OCI-LY7 (cell line): Measurements from ENCODE around the gene FLNC.

Experiments used
- CTCF ChIP-seq: fragments of 200-600 bp; sonication (generic); conservative IDR thresholded peaks from 2 replicates; pipeline ENCODE4 v1.5.1; 2014; ENCODE audit warnings: mild to moderate bottlenecking, antibody characterized with exemption, low read length, moderate library complexity, mixed read lengths
- EZH2phosphoT487 ChIP-seq: fragments of 200-600 bp; sonication (generic); IDR thresholded peaks from 2 replicates; pipeline ENCODE4 v1.6.1; 2018; ENCODE audit warnings: low read depth, borderline replicate concordance, mild to moderate bottlenecking, mixed run types, antibody characterized with exemption, low read length, moderate library complexity, mixed read lengths

- TF ChIP-seq CTCF, result no peak
- no peak for TF ChIP-seq EZH2phosphoT487
These were observed 38.3 kb upstream of the FLNC start for GRCh38 chr7:128791972-128792327.
